OCI-LY7 (cell line): ENCODE results near the gene DNAH3. TPM values are rescaled to one million over a fixed set of nuclear protein-coding genes. Genes with fewer than 3 reads are reported as not detected.

Experiments used
- BruUV-seq: library from RNA; stranded (reverse); fragments of 400-500 nt; replicated peaks from 2 replicates; lab custom pipeline; 2021; lab: Mats Ljungman, UMichigan
- CTCF ChIA-PET: fragments of 300-600 bp; sonication (Branson Sonifier 250); formaldehyde crosslinking; loops from one replicate; lab custom pipeline; 2022; ENCODE audit warnings: antibody characterized with exemption; ENCODE audit not compliant: unreplicated experiment; lab: Charles Lee
- POLR2A ChIA-PET: fragments of 300-600 bp; sonication (Branson Sonifier 250); formaldehyde crosslinking; loops from one replicate; lab custom pipeline; 2022; ENCODE audit warnings: antibody characterized with exemption; lab: Charles Lee
- DNase-seq: peaks from one replicate; pipeline ENCODE4 v3.0.0-alpha.2; 2015; ENCODE audit warnings: low spot score
- H2AFZ ChIP-seq: fragments of 200-600 bp; sonication (generic), shearing (Covaris generic); 2 replicates; pipeline ENCODE4 v1.6.1; 2014; ENCODE audit warnings: mild to moderate bottlenecking, antibody characterized with exemption, low read length, moderate library complexity
- H3K27ac ChIP-seq: fragments of 200-600 bp; sonication (generic); 2 replicates; pipeline ENCODE4 v1.5.1; 2014; ENCODE audit warnings: mixed run types, low read depth, mild to moderate bottlenecking, moderate library complexity, low read length, inconsistent platforms; ENCODE audit not compliant: poor library complexity, severe bottlenecking
- H3K36me3 ChIP-seq: fragments of 200-600 bp; sonication (generic); 2 replicates; pipeline ENCODE4 v1.6.1; 2014; ENCODE audit warnings: mild to moderate bottlenecking, antibody characterized with exemption, low read length, moderate library complexity, mixed read lengths; ENCODE audit not compliant: insufficient read depth
- H3K4me1 ChIP-seq: fragments of 200-600 bp; sonication (generic); 2 replicates; pipeline ENCODE4 v1.5.1; 2014; ENCODE audit warnings: mild to moderate bottlenecking, low read length; ENCODE audit not compliant: insufficient read depth, poor library complexity, severe bottlenecking
- H3K4me2 ChIP-seq: fragments of 200-600 bp; sonication (generic); 2 replicates; pipeline ENCODE4 v1.6.1; 2014; ENCODE audit warnings: mild to moderate bottlenecking, low read length
- H3K4me3 ChIP-seq: fragments of 200-600 bp; sonication (generic); 2 replicates; pipeline ENCODE4 v1.5.1; 2014; ENCODE audit warnings: mild to moderate bottlenecking, low read depth, low read length; ENCODE audit not compliant: poor library complexity, severe bottlenecking
- H3K79me2 ChIP-seq: fragments of 200-600 bp; sonication (generic); 2 replicates; pipeline ENCODE4 v1.6.1; 2016; ENCODE audit warnings: low read depth, mild to moderate bottlenecking, low read length, moderate library complexity, mixed read lengths; ENCODE audit not compliant: insufficient read depth
- H3K9me2 ChIP-seq: fragments of 200-600 bp; sonication (generic); 2 replicates; pipeline ENCODE4 v1.6.1; 2016; ENCODE audit warnings: mild to moderate bottlenecking, low read length, mixed read lengths; ENCODE audit not compliant: insufficient read depth
- H3K9me3 ChIP-seq: fragments of 200-600 bp; sonication (generic); 2 replicates; pipeline ENCODE4 v1.6.1; 2014; ENCODE audit warnings: mild to moderate bottlenecking, mixed run types, low read length, mixed read lengths
- H4K20me1 ChIP-seq: fragments of 200-600 bp; sonication (generic); 2 replicates; pipeline ENCODE4 v1.6.1; 2014; ENCODE audit warnings: mild to moderate bottlenecking, antibody characterized with exemption, low read length, moderate library complexity, mixed read lengths; ENCODE audit not compliant: insufficient read depth
- EZH2phosphoT487 ChIP-seq: fragments of 200-600 bp; sonication (generic); IDR thresholded peaks from 2 replicates; pipeline ENCODE4 v1.6.1; 2018; ENCODE audit warnings: low read depth, borderline replicate concordance, mild to moderate bottlenecking, mixed run types, antibody characterized with exemption, low read length, moderate library complexity, mixed read lengths
- intact Hi-C: fragments of 100-400 bp; cut with micrococcal nuclease; formaldehyde crosslinking; loops from one replicate; pipeline ENCODE4 v1.10.0; 2022; ENCODE audit not compliant: unreplicated experiment
- total RNA-seq, 2 experiments: library from RNA; depleted of rRNA in 1 of 2; stranded (reverse); fragments of >200 nt in 1 of 2; shearing (Covaris generic) in 1 of 2; gene quantifications; 2 replicates each; pipeline ENCODE4 v1.2.3, GENCODE V29; 2014 to 2022
- TF ChIP-seq, protein P1 (sequence below): fragments of 200-600 bp; sonication (generic); conservative IDR thresholded peaks from 2 replicates; pipeline ENCODE4 v1.5.1; 2014; ENCODE audit warnings: mild to moderate bottlenecking, antibody characterized with exemption, low read length, moderate library complexity, mixed read lengths

The DNAH3 gene
- total RNA-seq, 2 experiments from 2014 or later: not detected

DNA sequence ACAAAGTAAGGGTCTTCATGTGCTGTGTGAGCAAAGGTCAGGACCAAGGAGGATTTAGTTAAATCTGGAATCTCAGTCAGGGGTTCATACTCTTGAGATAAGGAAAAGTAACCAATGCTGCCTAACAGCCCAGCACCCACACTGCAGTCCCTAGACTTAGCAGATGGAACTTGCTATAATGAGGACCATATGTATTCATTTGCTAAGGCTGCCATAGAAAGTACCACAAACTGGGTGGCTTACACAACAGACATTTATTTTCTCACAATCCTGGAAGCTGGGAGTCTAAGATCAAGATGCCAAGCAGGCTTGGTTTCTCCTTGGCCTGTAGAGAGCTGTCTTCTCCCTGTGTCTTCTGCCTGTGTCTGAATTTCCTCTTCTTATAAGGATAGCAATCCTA lies 40.0 kb upstream of the DNAH3 start:
- POLR2A ChIA-PET: interaction anchor here (0.7 kb wide), 1 partner anchor 131 kb away, joined by 4 read pairs; no protein-coding TSS in a partner anchor
- no peaks in the 10 kb centered on the region for H3K4me1 ChIP-seq
- H4K20me1 ChIP-seq: no peaks in the 10 kb centered on the region
- no peak overlapping the region for H3K4me2 ChIP-seq
- H3K79me2 ChIP-seq: no peaks in the 10 kb centered on the region
- intact Hi-C loops: no loop called here
- H3K4me3 ChIP-seq: no peak overlapping the region
- H3K27ac ChIP-seq: no peak overlapping the region
- no peak overlapping the region for H2AFZ ChIP-seq
- TF ChIP-seq EZH2phosphoT487: no peak
- TF ChIP-seq, protein P1, sequence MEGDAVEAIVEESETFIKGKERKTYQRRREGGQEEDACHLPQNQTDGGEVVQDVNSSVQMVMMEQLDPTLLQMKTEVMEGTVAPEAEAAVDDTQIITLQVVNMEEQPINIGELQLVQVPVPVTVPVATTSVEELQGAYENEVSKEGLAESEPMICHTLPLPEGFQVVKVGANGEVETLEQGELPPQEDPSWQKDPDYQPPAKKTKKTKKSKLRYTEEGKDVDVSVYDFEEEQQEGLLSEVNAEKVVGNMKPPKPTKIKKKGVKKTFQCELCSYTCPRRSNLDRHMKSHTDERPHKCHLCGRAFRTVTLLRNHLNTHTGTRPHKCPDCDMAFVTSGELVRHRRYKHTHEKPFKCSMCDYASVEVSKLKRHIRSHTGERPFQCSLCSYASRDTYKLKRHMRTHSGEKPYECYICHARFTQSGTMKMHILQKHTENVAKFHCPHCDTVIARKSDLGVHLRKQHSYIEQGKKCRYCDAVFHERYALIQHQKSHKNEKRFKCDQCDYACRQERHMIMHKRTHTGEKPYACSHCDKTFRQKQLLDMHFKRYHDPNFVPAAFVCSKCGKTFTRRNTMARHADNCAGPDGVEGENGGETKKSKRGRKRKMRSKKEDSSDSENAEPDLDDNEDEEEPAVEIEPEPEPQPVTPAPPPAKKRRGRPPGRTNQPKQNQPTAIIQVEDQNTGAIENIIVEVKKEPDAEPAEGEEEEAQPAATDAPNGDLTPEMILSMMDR: no peak
- no TSS peak for BruUV-seq
- H3K36me3 ChIP-seq: no peaks in the 10 kb centered on the region
- CTCF ChIA-PET: no interaction called here
- H3K9me3 ChIP-seq: no peaks in the 10 kb centered on the region
- H3K9me2 ChIP-seq: no peaks in the 10 kb centered on the region
- no peak for DNase-seq

DNA sequence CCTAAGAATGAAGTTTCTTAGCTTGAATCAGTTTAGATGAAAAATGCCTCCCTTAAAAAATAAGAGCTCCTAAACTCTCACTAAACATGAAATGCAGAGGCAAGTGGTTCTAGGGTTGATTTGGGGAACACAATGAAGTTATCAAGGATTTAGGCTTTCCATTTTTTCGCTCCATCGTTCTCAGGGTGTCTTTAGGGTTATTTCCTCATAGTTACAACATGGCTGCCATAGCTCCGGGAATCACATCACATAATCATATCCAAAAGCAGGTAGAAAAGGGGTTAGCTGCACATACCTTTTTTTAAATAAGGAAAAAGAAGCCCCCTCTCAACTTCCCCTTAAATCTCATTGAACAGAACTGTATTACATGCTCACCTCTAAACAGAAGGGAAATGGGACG lies 39.4 kb upstream of the DNAH3 start:
- Histone ChIP-seq H3K27ac (no peak overlapping the region), H4K20me1 (no peaks in the 10 kb centered on the region), H3K4me1 (no peaks in the 10 kb centered on the region), H3K9me2 (no peaks in the 10 kb centered on the region), H3K36me3 (no peaks in the 10 kb centered on the region), H2AFZ (no peak overlapping the region), H3K79me2 (no peaks in the 10 kb centered on the region), H3K4me3 (no peak overlapping the region), H3K4me2 (no peak overlapping the region), H3K9me3 (no peaks in the 10 kb centered on the region)
- DNase-seq: no peak
- TF ChIP-seq EZH2phosphoT487: no peak
- TF ChIP-seq, protein P1: no peak
- no TSS peak for BruUV-seq
- intact Hi-C loops: no loop called here
- POLR2A ChIA-PET: no interaction called here
- CTCF ChIA-PET: no interaction called here

DNA sequence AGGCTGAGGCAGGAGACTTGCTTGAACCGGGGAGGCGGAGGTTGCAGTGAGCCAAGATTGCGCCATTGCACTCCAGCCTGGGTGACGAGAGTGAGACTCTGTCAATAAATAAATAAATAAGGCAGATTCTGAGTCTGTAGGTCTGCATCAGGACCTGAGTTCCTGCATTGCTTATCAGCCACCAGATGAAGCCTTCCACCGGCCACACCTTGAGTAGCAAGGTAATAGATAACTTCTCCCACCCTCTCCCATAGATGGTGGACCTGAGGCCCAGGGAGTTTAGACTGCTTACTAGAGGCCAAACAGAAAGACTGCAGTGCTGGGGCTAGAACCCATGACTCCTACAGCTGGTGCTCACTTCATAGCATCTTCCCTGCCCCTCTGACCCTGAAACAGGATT lies 38.7 kb upstream of the DNAH3 start:
- Histone ChIP-seq H3K79me2 (no peaks in the 10 kb centered on the region), H3K27ac (no peak overlapping the region), H3K4me1 (no peaks in the 10 kb centered on the region), H3K4me2 (no peak overlapping the region), H4K20me1 (no peaks in the 10 kb centered on the region), H3K36me3 (no peaks in the 10 kb centered on the region), H3K9me3 (no peaks in the 10 kb centered on the region), H3K9me2 (no peaks in the 10 kb centered on the region), H2AFZ (no peak overlapping the region), H3K4me3 (no peak overlapping the region)
- TF ChIP-seq, protein P1: no peak
- no peak for TF ChIP-seq EZH2phosphoT487
- POLR2A ChIA-PET: interaction anchor here (0.5 to 0.7 kb wide), 2 partner anchors 58 to 89 kb away, joined by 4 read pairs; partner anchors contain the start of gene CRYM
- BruUV-seq: no TSS peak
- intact Hi-C loops: loop anchor here (2.0 to 5.0 kb wide), 3 partner anchors 88 to 365 kb away; partner anchors contain the start of gene CRYM
- CTCF ChIA-PET: no interaction called here
- DNase-seq: no peak
